Hepatocyte (in vitro differentiated cells): ENCODE data around the gene SCGN. TPM values are rescaled to one million over a fixed set of nuclear protein-coding genes. Genes with fewer than 3 reads are reported as not detected.

ENCODE experiments used
- DNase-seq: peaks from one replicate; pipeline ENCODE4 v3.0.0-alpha.2; 2016; ENCODE audit warnings: low spot score
- H2AFZ ChIP-seq: fragments of 200-600 bp; sonication (generic); 2 replicates; pipeline ENCODE4 v1.6.0; 2016; ENCODE audit warnings: antibody characterized with exemption, mild to moderate bottlenecking
- H3K27ac ChIP-seq: fragments of 200-600 bp; sonication (generic); 2 replicates; pipeline ENCODE4 v1.5.1; 2016; ENCODE audit warnings: mild to moderate bottlenecking
- H3K27me3 ChIP-seq: fragments of 200-600 bp; sonication (generic); 2 replicates; pipeline ENCODE4 v1.6.1; 2016
- H3K36me3 ChIP-seq: fragments of 200-600 bp; sonication (generic); replicated peaks from 2 replicates; pipeline ENCODE4 v1.5.1; 2016; ENCODE audit warnings: low read depth; ENCODE audit not compliant: insufficient read depth
- H3K4me1 ChIP-seq: fragments of 200-600 bp; sonication (generic); 2 replicates; pipeline ENCODE4 v1.5.1; 2016; ENCODE audit warnings: mild to moderate bottlenecking, moderate library complexity; ENCODE audit not compliant: insufficient read depth
- H3K4me2 ChIP-seq: fragments of 200-600 bp; sonication (generic); 2 replicates; pipeline ENCODE4 v1.6.0; 2016
- H3K4me3 ChIP-seq: fragments of 200-600 bp; sonication (generic); 2 replicates; pipeline ENCODE4 v1.5.1; 2016; ENCODE audit warnings: mild to moderate bottlenecking
- H3K79me2 ChIP-seq: fragments of 200-600 bp; sonication (generic); 2 replicates; pipeline ENCODE4 v1.6.0; 2017; ENCODE audit warnings: mild to moderate bottlenecking
- H3K9me2 ChIP-seq: fragments of 200-600 bp; sonication (generic); replicated peaks from 2 replicates; pipeline ENCODE4 v1.6.0; 2017; ENCODE audit warnings: mild to moderate bottlenecking; ENCODE audit not compliant: insufficient read depth
- H3K9me3 ChIP-seq: fragments of 200-600 bp; sonication (generic); 2 replicates; pipeline ENCODE4 v1.5.1; 2016; ENCODE audit warnings: low read depth, mild to moderate bottlenecking
- H4K20me1 ChIP-seq: fragments of 200-600 bp; sonication (generic); 2 replicates; pipeline ENCODE4 v1.6.0; 2016; ENCODE audit warnings: mild to moderate bottlenecking; ENCODE audit not compliant: insufficient read depth, poor library complexity, severe bottlenecking
- CTCF ChIP-seq: fragments of 200-600 bp; sonication (generic); IDR thresholded peaks from 2 replicates; pipeline ENCODE4 v1.5.1; 2016; ENCODE audit warnings: antibody characterized with exemption, mild to moderate bottlenecking; ENCODE audit not compliant: poor library complexity
- EZH2 ChIP-seq: fragments of 200-600 bp; sonication (generic); IDR thresholded peaks from 2 replicates; pipeline ENCODE4 v1.6.1; 2016; ENCODE audit warnings: antibody characterized with exemption, mild to moderate bottlenecking, borderline replicate concordance
- EZH2phosphoT487 ChIP-seq: fragments of 200-600 bp; sonication (generic); IDR thresholded peaks from one replicate; pipeline ENCODE4 v1.6.1; 2018; ENCODE audit warnings: antibody characterized with exemption, mild to moderate bottlenecking, low read depth, moderate library complexity; ENCODE audit not compliant: unreplicated experiment, severe bottlenecking
- WGBS: methylation state at CpG from one replicate; pipeline ENCODE4 v1.1.6; 2016; ENCODE audit warnings: low lambda C conversion rate; ENCODE audit errors: missing lambda C conversion rate; 5-methylcytosine and 5-hydroxymethylcytosine counted together
- polyA plus RNA-seq: library from polyadenylated mRNA; unstranded; fragments of >200 nt; fragmentation: Nextera tagmentation; extraction: Ambion mirVana; gene quantifications from 2 replicates; pipeline ENCODE4 v1.2.1, GENCODE V29; 2016
- total RNA-seq: library from RNA; depleted of rRNA; stranded (reverse); fragments of >200 nt; gene quantifications from 2 replicates; pipeline ENCODE4 v1.2.3, GENCODE V29; 2014

The SCGN gene
- total and polyA plus RNA-seq, 2 experiments from 2014 or later: 14.2 to 25.9 TPM

DNA sequence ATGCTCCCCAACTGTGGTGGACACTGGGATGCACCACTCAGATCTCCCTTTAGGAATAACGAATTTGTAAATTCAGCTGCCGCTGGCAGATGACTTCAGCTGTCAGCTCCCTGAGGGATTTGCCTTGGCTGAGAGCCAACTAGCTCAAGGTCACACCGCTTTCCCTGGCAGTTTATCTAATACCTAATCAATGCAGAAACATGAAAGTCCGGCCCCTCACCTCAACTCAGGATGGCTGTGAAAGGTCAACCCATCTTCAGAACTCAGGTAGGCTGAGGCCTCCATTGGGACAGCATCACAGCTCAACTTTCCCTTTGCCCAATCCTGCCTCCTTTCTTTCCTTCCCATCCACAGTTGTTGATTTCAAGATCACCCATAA is 22.8 kb upstream of the SCGN start:
- DNase-seq: no peak
- Histone ChIP-seq H3K27me3 (no peaks in the 10 kb centered on the region), H3K9me2 (no peaks in the 10 kb centered on the region), H3K27ac (no peak overlapping the region), H3K9me3 (no peaks in the 10 kb centered on the region), H2AFZ (no peak overlapping the region), H4K20me1 (no peaks in the 10 kb centered on the region), H3K4me3 (no peak overlapping the region), H3K79me2 (no peaks in the 10 kb centered on the region), H3K36me3 (no peaks in the 10 kb centered on the region), H3K4me1 (no peaks in the 10 kb centered on the region), H3K4me2 (no peak overlapping the region)
- 75% methylated on average over 4 of the region's 4 CpGs for WGBS
- TF ChIP-seq EZH2 (no peak), CTCF (no peak), EZH2phosphoT487 (no peak)

DNA sequence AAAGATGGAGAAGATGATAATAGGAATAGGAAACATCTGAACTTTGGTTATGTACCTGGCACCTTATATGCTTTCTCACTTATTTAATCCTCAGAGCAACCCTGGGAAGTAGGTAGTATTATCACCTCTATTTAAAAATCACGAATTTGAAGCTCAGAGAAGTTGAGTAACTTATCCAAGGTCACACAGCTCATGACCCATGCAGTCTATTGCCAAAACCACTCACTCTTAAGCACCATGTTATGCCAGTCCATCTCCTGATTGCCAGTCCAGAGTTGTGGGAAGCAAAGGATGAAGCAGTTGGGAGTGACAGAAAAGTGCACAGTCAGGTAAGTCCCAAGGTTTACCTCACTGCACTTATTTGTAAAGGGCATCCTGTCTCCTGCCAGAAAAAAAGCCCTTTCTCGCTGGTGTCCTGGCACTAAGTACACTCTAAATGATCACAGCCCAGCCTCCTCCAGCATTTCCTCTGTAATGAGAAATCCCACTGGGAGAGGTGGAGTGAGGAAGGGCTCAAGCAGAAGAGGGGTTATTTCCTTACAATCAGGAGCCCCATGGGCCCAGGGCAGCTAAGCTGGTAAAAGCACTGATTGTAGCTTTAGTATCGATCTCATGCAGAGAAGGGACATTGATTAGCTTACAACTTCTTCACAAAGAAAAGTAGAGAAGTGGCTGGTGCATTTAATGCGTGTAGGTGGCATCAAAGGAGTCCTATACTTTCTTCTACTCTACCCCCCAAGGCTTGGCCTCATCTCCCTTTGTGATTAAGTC is 21.3 kb upstream of the SCGN start:
- Histone ChIP-seq H3K36me3 (no peaks in the 10 kb centered on the region), H3K9me3 (no peaks in the 10 kb centered on the region), H3K4me3 (no peak overlapping the region), H3K9me2 (no peaks in the 10 kb centered on the region), H3K79me2 (no peaks in the 10 kb centered on the region), H4K20me1 (no peaks in the 10 kb centered on the region), H3K27ac (no peak overlapping the region), H2AFZ (no peak overlapping the region), H3K27me3 (no peaks in the 10 kb centered on the region), H3K4me2 (no peak overlapping the region), H3K4me1 (peaks cover 6% of the 10 kb centered on the region)
- TF ChIP-seq CTCF (no peak), EZH2phosphoT487 (no peak), EZH2 (no peak)
- 64% methylated on average over 4 of the region's 4 CpGs for WGBS
- DNase-seq: no peak

DNA sequence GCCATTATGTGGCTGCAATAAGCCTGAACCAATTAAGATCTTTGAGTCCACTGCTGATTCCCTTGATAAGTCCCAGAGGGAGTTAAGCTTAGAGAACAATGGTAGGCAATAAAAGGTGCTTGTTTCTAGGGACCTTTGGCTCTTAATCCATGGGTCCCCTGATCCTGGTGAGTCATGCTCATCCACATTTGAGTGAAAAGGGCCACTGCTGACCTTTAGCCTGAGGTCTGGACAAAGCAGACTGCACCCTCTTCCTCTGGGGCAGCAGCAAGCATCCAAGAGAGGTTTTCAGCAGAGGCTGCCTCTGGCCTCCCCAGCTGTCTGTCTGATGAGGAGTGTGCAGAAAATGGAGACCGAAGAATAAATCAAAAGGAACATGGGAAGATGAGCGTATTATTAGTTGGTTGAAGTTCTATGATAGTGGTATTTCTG is 16.1 kb upstream of the SCGN start:
- Histone ChIP-seq H3K9me2 (no peaks in the 10 kb centered on the region), H3K4me1 (peaks cover 22% of the 10 kb centered on the region), H3K27ac (peak overlapping the region; percentile 79), H2AFZ (no peak overlapping the region), H3K4me2 (peak overlapping the region; percentile 19), H3K27me3 (no peaks in the 10 kb centered on the region), H3K79me2 (no peaks in the 10 kb centered on the region), H3K9me3 (no peaks in the 10 kb centered on the region), H3K4me3 (no peak overlapping the region), H4K20me1 (no peaks in the 10 kb centered on the region), H3K36me3 (no peaks in the 10 kb centered on the region)
- TF ChIP-seq CTCF (no peak), EZH2phosphoT487 (no peak), EZH2 (no peak)
- 92% methylated on average over 2 of the region's 2 CpGs for WGBS
- DNase-seq: peak; percentile 56
